Lung (tissue), 12 donors: Measurements from ENCODE around the gene E2F4. TPM values are rescaled to one million over a fixed set of nuclear protein-coding genes. Genes with fewer than 3 reads are reported as not detected.

Source experiments
- ATAC-seq: fragments of 200-7000 bp; cut with Tn5 transposase; one replicate; pipeline ENCODE4 v1.9.1; 2020; ENCODE audit warnings: moderate number of reproducible peaks; ENCODE audit not compliant: insufficient read depth, low FRiP score
- DNase-seq, 3 donors: peaks; one replicate each; pipeline ENCODE4 v3.0.0-alpha.2; 2013 to 2017
- H3K27ac ChIP-seq, 2 donors: one replicate each; pipeline ENCODE4 v1.5.1; 2013; ENCODE audit warnings: mild to moderate bottlenecking in 2 of 2, moderate library complexity in 2 of 2, control low read depth in 1 of 2, inconsistent platforms in 1 of 2, low read depth in 1 of 2, low read length in 1 of 2
- H3K27me3 ChIP-seq, 3 donors: one replicate each; pipeline ENCODE4 v1.5.1; 2013; ENCODE audit warnings: low read length in 2 of 3; ENCODE audit not compliant: control insufficient read depth in 3 of 3, insufficient read depth in 3 of 3
- H3K36me3 ChIP-seq, 4 donors: one replicate each; pipeline ENCODE4 v1.5.1; 2013; ENCODE audit warnings: low read length in 4 of 4, mild to moderate bottlenecking in 1 of 4, moderate library complexity in 1 of 4; ENCODE audit not compliant: control insufficient read depth in 4 of 4, insufficient read depth in 4 of 4
- H3K4me1 ChIP-seq, 5 donors: one replicate each; pipeline ENCODE4 v1.5.1; 2013; ENCODE audit warnings: low read length in 5 of 5, mild to moderate bottlenecking in 2 of 5, moderate library complexity in 1 of 5; ENCODE audit not compliant: control insufficient read depth in 5 of 5, insufficient read depth in 5 of 5
- H3K4me3 ChIP-seq: one replicate; pipeline ENCODE4 v1.5.1; 2013; ENCODE audit warnings: mild to moderate bottlenecking, control low read depth, moderate library complexity
- H3K9ac ChIP-seq, 2 donors: one replicate each; pipeline ENCODE4 v1.5.1; 2013; ENCODE audit warnings: low read length in 2 of 2, control low read depth in 1 of 2; ENCODE audit not compliant: insufficient read depth in 1 of 2
- H3K9me3 ChIP-seq, 4 donors: one replicate each; pipeline ENCODE4 v1.5.1; 2013; ENCODE audit warnings: low read length in 3 of 4, mild to moderate bottlenecking in 1 of 4, moderate library complexity in 1 of 4; ENCODE audit not compliant: control insufficient read depth in 4 of 4, insufficient read depth in 3 of 4
- WGBS, 2 donors: extraction: QIAGEN DNeasy Blood & Tissue Kit; methylation state at CpG; one replicate each; pipeline ENCODE4 v1.1.7; 2013; 5-methylcytosine and 5-hydroxymethylcytosine counted together
- polyA plus RNA-seq, 2 donors: library from polyadenylated mRNA; stranded (reverse); fragments of 200-250 nt; gene quantifications; one replicate each; pipeline ENCODE4 v1.2.1, GENCODE V29; 2013
- total RNA-seq, 2 donors: library from RNA; depleted of rRNA in 1 of 2; stranded (reverse); fragments of >200 nt in 1 of 2; gene quantifications; one replicate each; pipeline ENCODE4 v1.2.1, GENCODE V29; 2014 to 2021
- TF ChIP-seq, protein P1 (sequence below): IDR thresholded peaks from 2 replicates; pipeline ENCODE4 v1.5.1; 2012; ENCODE audit warnings: mild to moderate bottlenecking; ENCODE audit errors: control extremely low read depth, extremely low read depth
- donor health status: control.
- donor health status: control.
- donor health status: Bipolar disorder and iron deficiency.
- donor health status: healthy.
- donor health status: DM: yes; HTN: yes; CAD: no.

The E2F4 gene
- total and polyA plus RNA-seq, 4 donors: 27.8 to 86.1 (median 56.4) TPM

DNA sequence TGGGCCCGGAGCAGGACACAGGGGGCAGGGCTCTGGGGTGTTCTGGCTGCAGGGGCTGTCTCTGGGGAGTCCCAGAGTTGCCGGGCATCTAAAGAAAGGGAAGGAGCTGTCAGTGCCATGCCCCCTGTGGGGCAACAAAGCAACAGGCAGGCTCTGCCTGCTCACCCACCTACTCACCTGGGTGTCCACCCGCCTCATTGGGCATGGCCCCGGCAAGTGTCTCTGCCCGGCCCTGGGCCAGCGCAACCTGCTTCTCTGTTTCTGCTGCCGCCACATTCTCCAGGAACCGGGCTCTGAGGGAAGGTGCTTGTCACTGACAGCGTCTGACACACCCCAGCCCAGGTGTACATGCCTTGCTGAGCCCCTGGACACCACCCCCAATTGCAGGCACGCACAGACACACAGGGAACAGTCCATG, 42.2 kb downstream of the E2F4 start:
- Histone ChIP-seq H3K9me3 (no peaks in the 10 kb centered on the region), H3K36me3 (peaks cover 7 to 84% (median 71%) of the 10 kb centered on the region in 4 donors), H3K27me3 (no peaks in the 10 kb centered on the region), H3K4me1 (peaks cover 0 to 2% (median 0%) of the 10 kb centered on the region in 5 donors), H3K4me3 (no peak overlapping the region), H3K27ac (no peak overlapping the region), H3K9ac (no peak overlapping the region)
- TF ChIP-seq, protein P1, sequence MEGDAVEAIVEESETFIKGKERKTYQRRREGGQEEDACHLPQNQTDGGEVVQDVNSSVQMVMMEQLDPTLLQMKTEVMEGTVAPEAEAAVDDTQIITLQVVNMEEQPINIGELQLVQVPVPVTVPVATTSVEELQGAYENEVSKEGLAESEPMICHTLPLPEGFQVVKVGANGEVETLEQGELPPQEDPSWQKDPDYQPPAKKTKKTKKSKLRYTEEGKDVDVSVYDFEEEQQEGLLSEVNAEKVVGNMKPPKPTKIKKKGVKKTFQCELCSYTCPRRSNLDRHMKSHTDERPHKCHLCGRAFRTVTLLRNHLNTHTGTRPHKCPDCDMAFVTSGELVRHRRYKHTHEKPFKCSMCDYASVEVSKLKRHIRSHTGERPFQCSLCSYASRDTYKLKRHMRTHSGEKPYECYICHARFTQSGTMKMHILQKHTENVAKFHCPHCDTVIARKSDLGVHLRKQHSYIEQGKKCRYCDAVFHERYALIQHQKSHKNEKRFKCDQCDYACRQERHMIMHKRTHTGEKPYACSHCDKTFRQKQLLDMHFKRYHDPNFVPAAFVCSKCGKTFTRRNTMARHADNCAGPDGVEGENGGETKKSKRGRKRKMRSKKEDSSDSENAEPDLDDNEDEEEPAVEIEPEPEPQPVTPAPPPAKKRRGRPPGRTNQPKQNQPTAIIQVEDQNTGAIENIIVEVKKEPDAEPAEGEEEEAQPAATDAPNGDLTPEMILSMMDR: no peak
- 95 to 96% methylated on average over 10 of the region's 10 CpGs for WGBS, 2 donors
- no peak for DNase-seq
- no peak for ATAC-seq

DNA sequence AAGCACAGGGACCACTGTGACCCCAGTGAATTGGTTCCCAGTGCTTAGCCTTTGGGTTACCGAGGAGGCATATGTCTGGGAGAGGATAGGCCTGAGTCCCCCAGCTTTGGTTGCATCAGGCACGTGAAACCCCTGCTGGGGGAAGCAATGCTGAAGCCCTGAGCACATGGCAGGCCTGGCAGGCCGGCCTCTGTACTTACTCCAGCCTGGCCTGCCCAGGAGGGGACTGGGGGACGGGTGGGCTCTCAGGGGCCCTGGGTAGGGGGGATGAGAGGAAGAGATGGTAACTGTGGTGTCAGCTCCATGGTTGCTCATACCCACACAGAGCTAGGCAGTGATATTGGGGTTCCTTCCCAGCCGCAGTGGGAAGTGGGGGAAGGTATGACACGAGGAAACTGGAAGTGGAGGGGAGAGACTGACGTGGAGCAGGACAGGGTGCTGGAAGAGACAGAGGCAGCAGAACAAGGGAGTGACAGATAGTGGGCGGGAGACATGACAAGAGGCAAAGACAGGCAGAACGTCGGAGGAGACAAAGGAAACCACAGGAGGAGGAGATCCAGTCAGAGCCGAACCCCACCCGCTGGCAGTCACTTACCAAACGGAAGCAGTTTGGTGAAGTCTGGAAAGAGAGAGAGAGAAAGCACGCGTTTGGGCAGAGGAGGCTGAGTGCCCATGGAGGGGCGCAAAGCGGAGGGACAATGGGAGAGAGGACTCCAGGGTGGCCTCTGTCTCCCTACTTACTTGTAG, 44.0 kb downstream of the E2F4 start:
- Histone ChIP-seq H3K4me1 (peaks cover 6 to 10% (median 7%) of the 10 kb centered on the region in 5 donors), H3K27me3 (no peaks in the 10 kb centered on the region), H3K27ac (no peak overlapping the region), H3K36me3 (peaks cover 3 to 68% (median 64%) of the 10 kb centered on the region in 4 donors), H3K4me3 (no peak overlapping the region), H3K9ac (no peak overlapping the region), H3K9me3 (no peaks in the 10 kb centered on the region)
- ATAC-seq (no peak), DNase-seq (no peak)
- TF ChIP-seq, protein P1: no peak
- 82 to 85% methylated on average over 17 of the region's 17 CpGs for WGBS, 2 donors

DNA sequence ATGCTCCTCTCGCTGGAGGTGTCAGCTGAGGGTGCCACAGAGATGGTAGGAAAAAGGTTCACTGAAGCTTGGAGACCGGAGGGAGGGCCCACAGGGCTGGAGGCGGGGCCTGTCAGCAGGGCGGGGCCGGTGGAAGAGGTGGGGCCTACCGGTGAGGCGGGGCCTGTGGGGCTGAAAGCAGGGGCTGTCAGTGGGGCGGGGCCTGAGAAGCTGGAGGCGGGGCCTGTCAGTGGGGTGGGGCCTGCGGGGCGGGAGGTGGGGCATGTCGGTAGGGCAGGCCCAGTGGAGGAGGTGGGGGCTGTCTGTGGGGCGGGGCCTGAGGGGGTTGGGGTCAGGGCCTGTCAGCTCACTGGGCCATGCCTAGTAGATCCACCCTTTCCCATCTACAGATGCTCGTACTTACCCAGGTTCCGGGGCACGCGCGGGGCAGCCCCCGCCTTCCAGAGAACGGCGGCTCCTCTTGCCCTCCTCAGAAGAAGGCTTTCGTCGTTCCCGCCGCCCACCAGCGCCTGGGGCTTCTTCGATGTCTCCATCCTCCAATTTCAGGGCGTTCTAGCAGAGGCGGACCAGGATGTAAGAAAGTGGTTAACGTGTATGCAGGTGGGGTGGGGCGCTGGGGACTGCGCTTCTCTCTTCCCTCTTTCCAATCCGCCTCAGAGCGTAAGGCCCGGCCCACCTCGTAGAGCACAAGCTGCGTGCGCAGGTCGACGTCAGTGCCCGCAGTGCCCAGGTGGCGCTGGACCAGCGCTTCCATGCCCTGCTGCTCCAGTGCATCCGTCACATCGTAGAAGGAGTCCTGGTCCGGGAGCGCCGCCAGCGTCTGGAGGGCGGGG, 44.8 kb downstream of the E2F4 start:
- 89 to 94% methylated on average over 41 to 50 of the region's 50 CpGs for WGBS, 2 donors
- DNase-seq (peak in 1 of 3 donors; percentile 58), ATAC-seq (no peak)
- no peak overlapping the region for H3K27ac ChIP-seq
- no peak overlapping the region for H3K9ac ChIP-seq
- no peaks in the 10 kb centered on the region for H3K9me3 ChIP-seq
- TF ChIP-seq, protein P1: no peak
- H3K4me3 ChIP-seq: no peak overlapping the region
- no peaks in the 10 kb centered on the region for H3K27me3 ChIP-seq
- H3K36me3 ChIP-seq: peaks cover 3 to 64% (median 58%) of the 10 kb centered on the region in 4 donors
- peaks cover 6 to 18% (median 15%) of the 10 kb centered on the region in 5 donors for H3K4me1 ChIP-seq
